ENCODE data around the gene NFIB. TPM values are rescaled to one million over a fixed set of nuclear protein-coding genes. Genes with fewer than 3 reads are reported as not detected.

NFIB gene
- total and polyA plus RNA-seq, 2 of the 8 experiments (the other 6 are each of a cell fraction or from before 2014, with no cell fraction given) = 2.6 to 13.1 TPM

DNA sequence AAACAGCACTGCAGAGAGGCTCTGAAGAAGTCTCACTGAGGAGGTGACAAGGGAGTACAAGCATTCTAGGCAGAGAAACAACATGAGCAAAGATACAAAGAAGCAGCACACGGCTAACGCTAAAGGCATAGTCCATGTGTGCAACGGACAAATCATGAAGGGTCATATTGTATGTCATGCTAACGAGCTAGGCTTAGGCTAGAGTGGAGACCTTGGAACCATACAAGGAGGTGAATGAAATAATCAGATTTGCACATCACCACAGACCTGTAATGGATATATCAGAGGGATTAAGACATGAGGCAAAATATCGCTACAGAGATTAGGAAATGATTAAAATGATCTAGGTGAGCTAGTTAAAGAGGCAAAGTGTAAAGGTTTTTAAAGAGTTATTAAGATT lies 145.6 kb downstream of the NFIB start:
- H3K79me2 ChIP-seq (ENCODE audit: control insufficient read depth in 1 of 2, insufficient read depth in 2 of 2, low read length in 2 of 2) = no peaks in the 10 kb centered on the region
- CTCF ChIA-PET (ENCODE audit: partially characterized antibody) = interaction anchor here (1.5 kb wide), 1 partner anchor 185 kb away, joined by 4 read pairs; no protein-coding TSS in a partner anchor

More for the DNA sequence above, 145.6 kb downstream of the NFIB start:
- Histone ChIP-seq H2AK5ac (ENCODE audit: low read depth, low read length) (no peak overlapping the region), H4K5ac (ENCODE audit: insufficient read length, low read depth, low read length) (no peak overlapping the region), H2BK20ac (ENCODE audit: low read length) (no peak overlapping the region), H3K4ac (replicated peaks; ENCODE audit: insufficient read length, low read depth, low read length) (no peak overlapping the region), H2BK120ac (replicated peaks; ENCODE audit: low read depth, low read length) (no peak overlapping the region), H3K4me1 (replicated peaks in 1 of 4; ENCODE audit: control insufficient read depth in 3 of 4, insufficient read depth in 4 of 4, low read length in 3 of 4) (no peaks in the 10 kb centered on the region), H3K27ac (ENCODE audit: low read depth, low read length) (no peak overlapping the region), H3K23me2 (ENCODE audit: low read depth, low read length) (no peaks in the 10 kb centered on the region), H2AFZ (ENCODE audit: low read length) (no peak overlapping the region), H3K23ac (ENCODE audit: insufficient read length) (no peak overlapping the region), H2BK12ac (ENCODE audit: low read depth, low read length) (no peak overlapping the region), H3K4me3 (ENCODE audit: extremely low read depth in 1 of 4, insufficient read depth in 2 of 4, low read depth in 3 of 4, low read length in 4 of 4) (no peak overlapping the region), H2BK5ac (ENCODE audit: low read depth, low read length) (no peak overlapping the region), H3K36me3 (ENCODE audit: control insufficient read depth in 2 of 4, insufficient read depth in 4 of 4, low read length in 3 of 4) (no peaks in the 10 kb centered on the region), H4K91ac (replicated peaks; ENCODE audit: insufficient read length, low read length) (no peak overlapping the region), H3K27me3 (replicated peaks in 1 of 4; ENCODE audit: control insufficient read depth in 3 of 4, extremely low read depth in 1 of 4, insufficient read depth in 3 of 4, low read length in 3 of 4) (no peaks in the 10 kb centered on the region), H3K79me1 (ENCODE audit: low read depth, low read length) (no peaks in the 10 kb centered on the region), H4K20me1 (replicated peaks in 1 of 2; ENCODE audit: control insufficient read depth in 1 of 2, insufficient read depth in 2 of 2, low read length in 2 of 2) (no peaks in the 10 kb centered on the region), H3K18ac (ENCODE audit: extremely low read depth, low read length) (no peak overlapping the region), H3K4me2 (ENCODE audit: insufficient read depth in 1 of 2, low read depth in 2 of 2, low read length in 2 of 2) (no peak overlapping the region), H3K56ac (replicated peaks; ENCODE audit: insufficient read length, low read depth, low read length) (no peak overlapping the region), H4K8ac (ENCODE audit: extremely low read depth, insufficient read depth, low read length) (no peak overlapping the region), H3K9me3 (ENCODE audit: insufficient read depth in 2 of 2, low read depth in 1 of 2, low read length in 1 of 2) (no peaks in the 10 kb centered on the region), H3K9ac (replicated peaks in 1 of 4; ENCODE audit: extremely low read depth in 1 of 4, low read depth in 3 of 4, low read length in 3 of 4) (no peak overlapping the region), H3K14ac (ENCODE audit: insufficient read length) (no peak overlapping the region), H2BK15ac (ENCODE audit: low read length) (no peak overlapping the region)
- no peak for TF ChIP-seq SAP30 (IDR thresholded peaks at IDR 0.05; ENCODE audit: insufficient read depth, insufficient replicate concordance, low read length)
- TF ChIP-seq SP4 (IDR thresholded peaks at IDR 0.05; ENCODE audit: low read length) = no peak
- no peak for TF ChIP-seq RNF2 (IDR thresholded peaks at IDR 0.05; ENCODE audit: borderline replicate concordance, low read depth, low read length, missing control alignments, poor library complexity, severe bottlenecking)
- DNase-seq (ENCODE audit: low read depth in 1 of 2, low spot score in 2 of 2) (no peak), FAIRE-seq (no peak)
- POLR2A ChIA-PET (ENCODE audit: partially characterized antibody) = no interaction called here
- 92% methylated on average over 5 of the region's 5 CpGs; no CpG with 5 or more reads in 1 of the 2 experiments for WGBS, 2 experiments (ENCODE audit: extremely low coverage in 1 of 2, insufficient coverage in 1 of 2, insufficient read length in 1 of 2, insufficient replicate concordance in 2 of 2, low coverage in 1 of 2, low lambda C conversion rate in 2 of 2, missing lambda C conversion rate in 1 of 2)
